Measurements from ENCODE around the gene CHRNA10. TPM values are rescaled to one million over a fixed set of nuclear protein-coding genes. Genes with fewer than 3 reads are reported as not detected.

CHRNA10 gene
- total and polyA plus RNA-seq, 2 of the 13 experiments (the other 11 are each of a cell fraction or from before 2014, with no cell fraction given) = 0.53 to 0.71 TPM

- TF ChIP-seq STAT6 (CRISPR knock-in tag; IDR thresholded peaks at IDR 0.05; ENCODE audit: borderline replicate concordance) = no peak
Measured at GRCh38 chr11:3669742-3670183, 1.4 kb downstream of the CHRNA10 start (continued).

- no peaks in the 10 kb centered on the region for H4K20me1 ChIP-seq (ENCODE audit: insufficient read depth, low read length)
- ChIA-PET POLR2A (no interaction called here), CTCF (ENCODE audit: low intra/inter-chr PET ratio, low total read pairs) (no interaction called here)
- FAIRE-seq (no peak), DNase-seq (ENCODE audit: low spot score) (no peak), ATAC-seq (0 out of 3 replicates have a peak, but pooled peaks have one; percentile 10)
- H3K9ac ChIP-seq (ENCODE audit: insufficient read depth, low read depth, low read length) = no peak overlapping the region
- H2AFZ ChIP-seq (ENCODE audit: low read length) = no peak overlapping the region
- no peak overlapping the region for H3K4me2 ChIP-seq (ENCODE audit: low read depth, low read length)
- H3K36me3 ChIP-seq (replicated peaks in 1 of 2; ENCODE audit: control insufficient read depth in 1 of 2, insufficient read depth in 2 of 2, low read length in 2 of 2) = peaks cover 3 to 14% of the 10 kb centered on the region in 2 experiments; a peak in 4 of 5 replicates
- intact Hi-C loops (cut with micrococcal nuclease; ENCODE audit: unreplicated experiment) (no loop called here), in situ Hi-C loops (cut with HindIII; ENCODE audit: extremely low pct_ligation_motif_present, low pct_unique_long_range_greater_than_20kb) (no loop called here)
- no peak overlapping the region for H3K27ac ChIP-seq (ENCODE audit: extremely low read length, insufficient read depth, low read length)
- H3K4me3 ChIP-seq (replicated peaks in 1 of 3; ENCODE audit: insufficient read depth in 1 of 3, low read depth in 2 of 3, low read length in 3 of 3) = no peak overlapping the region
- no peaks in the 10 kb centered on the region for H3K4me1 ChIP-seq (ENCODE audit: insufficient read depth, low read length)
- no peaks in the 10 kb centered on the region for H3K9me3 ChIP-seq (ENCODE audit: low read length)
- 100% methylated on average over 2 of the region's 7 CpGs for WGBS (ENCODE audit: low lambda C conversion rate)
- no TSS peak for BruUV-seq (replicated peaks)
- H3K79me2 ChIP-seq (ENCODE audit: insufficient read depth, low read length) = no peaks in the 10 kb centered on the region
- H3K27me3 ChIP-seq (ENCODE audit: control insufficient read depth in 1 of 2, insufficient read depth in 2 of 2, low read length in 2 of 2) = no peaks in the 10 kb centered on the region
- TF ChIP-seq SNAI1 (CRISPR knock-in tag; IDR thresholded peaks at IDR 0.05; ENCODE audit: borderline replicate concordance) = no peak
- TF ChIP-seq TAF1 (CRISPR knock-in tag; IDR thresholded peaks at IDR 0.05) = no peak
- TF ChIP-seq ZNF780A (CRISPR knock-in tag; IDR thresholded peaks at IDR 0.05) = no peak
- TF ChIP-seq ZNF724P (CRISPR knock-in tag; IDR thresholded peaks at IDR 0.05; ENCODE audit: borderline replicate concordance) = no peak
- TF ChIP-seq POLR2G (IDR thresholded peaks at IDR 0.05; ENCODE audit: low read depth, low read length) = no peak
- TF ChIP-seq THAP9 (CRISPR knock-in tag; IDR thresholded peaks at IDR 0.05; ENCODE audit: borderline replicate concordance) = no peak
- TF ChIP-seq SCMH1 (CRISPR knock-in tag; IDR thresholded peaks at IDR 0.05; ENCODE audit: borderline replicate concordance) = no peak
- TF ChIP-seq ZNF839 (CRISPR knock-in tag; IDR thresholded peaks at IDR 0.05; ENCODE audit: borderline replicate concordance) = no peak
- no peak for TF ChIP-seq MNT (IDR thresholded peaks at IDR 0.05)
- no peak for TF ChIP-seq REPIN1 (CRISPR knock-in tag; IDR thresholded peaks at IDR 0.05; ENCODE audit: borderline replicate concordance, low read depth)
- TF ChIP-seq ZFP62 (CRISPR knock-in tag; IDR thresholded peaks at IDR 0.05) = no peak
- TF ChIP-seq SOX13 (IDR thresholded peaks at IDR 0.05) = no peak
- no peak for TF ChIP-seq SOX13 (CRISPR knock-in tag; conservative IDR thresholded peaks at IDR 0.05 in 1 of 2, IDR thresholded peaks at IDR 0.05 in 1 of 2)
- TF ChIP-seq ZFAT (CRISPR knock-in tag; conservative IDR thresholded peaks at IDR 0.05) = no peak
- TF ChIP-seq NKX3-1 (CRISPR knock-in tag; IDR thresholded peaks at IDR 0.05) = no peak
- TF ChIP-seq ZBTB8A (CRISPR knock-in tag; IDR thresholded peaks at IDR 0.05; ENCODE audit: borderline replicate concordance, low read depth) = no peak
Measured at GRCh38 chr11:3669128-3669527, 2.1 kb downstream of the CHRNA10 start.
